Mesenchymal stem cell (in vitro differentiated cells and primary cell): ENCODE measurements around the gene TMEM63C.

ENCODE experiments used
- DNase-seq: peaks from one replicate; pipeline ENCODE4 v3.0.0-alpha.2; 2013
- H2AFZ ChIP-seq: one replicate; pipeline ENCODE4 v1.6.1; 2013; ENCODE audit warnings: low read depth, mild to moderate bottlenecking, control low read depth, inconsistent platforms, low read length, moderate library complexity
- H2AK5ac ChIP-seq: 2 replicates; pipeline ENCODE4 v1.6.1; 2013; ENCODE audit warnings: low read length, moderate library complexity, mild to moderate bottlenecking, inconsistent platforms; ENCODE audit not compliant: severe bottlenecking
- H2BK120ac ChIP-seq: one replicate; pipeline ENCODE4 v1.6.1; 2013; ENCODE audit warnings: low read depth, mild to moderate bottlenecking, inconsistent platforms, low read length, moderate library complexity
- H2BK12ac ChIP-seq, 2 experiments: one replicate each; pipeline ENCODE4 v1.6.1; 2013; ENCODE audit warnings: inconsistent platforms in 2 of 2, low read length in 2 of 2, mild to moderate bottlenecking in 2 of 2, moderate library complexity in 2 of 2, control low read depth in 1 of 2
- H2BK15ac ChIP-seq: one replicate; pipeline ENCODE4 v1.6.1; 2013; ENCODE audit warnings: mild to moderate bottlenecking, low read depth, inconsistent platforms; ENCODE audit not compliant: poor library complexity, severe bottlenecking
- H2BK5ac ChIP-seq: 2 replicates; pipeline ENCODE4 v1.6.1; 2013; ENCODE audit warnings: low read depth, mild to moderate bottlenecking, low read length, control low read depth, inconsistent platforms; ENCODE audit not compliant: poor library complexity, severe bottlenecking
- H3K14ac ChIP-seq, 2 experiments: one replicate each; pipeline ENCODE4 v1.6.1; 2013; ENCODE audit warnings: inconsistent platforms in 2 of 2, low read length in 2 of 2, control low read depth in 1 of 2, mild to moderate bottlenecking in 1 of 2, moderate library complexity in 1 of 2
- H3K18ac ChIP-seq, 2 experiments: one replicate each; pipeline ENCODE4 v1.6.1; 2013; ENCODE audit warnings: inconsistent platforms in 2 of 2, low read length in 2 of 2, control low read depth in 1 of 2, low read depth in 1 of 2, mild to moderate bottlenecking in 1 of 2
- H3K23ac ChIP-seq, 2 experiments: one replicate each; pipeline ENCODE4 v1.6.1; 2013; ENCODE audit warnings: inconsistent platforms in 2 of 2, low read length in 2 of 2, mild to moderate bottlenecking in 2 of 2, moderate library complexity in 2 of 2, control low read depth in 1 of 2
- H3K27ac ChIP-seq: 2 replicates; pipeline ENCODE4 v1.5.1; 2013; ENCODE audit warnings: mild to moderate bottlenecking, moderate library complexity, low read length, control low read depth, inconsistent platforms; ENCODE audit not compliant: poor library complexity, severe bottlenecking
- H3K27me3 ChIP-seq, 2 experiments: 2 replicates each; pipeline versions ENCODE4 v1.6.1 to v1.7.0; 2013; ENCODE audit warnings: low read length in 2 of 2, mild to moderate bottlenecking in 2 of 2, moderate library complexity in 2 of 2, control low read depth in 1 of 2, inconsistent platforms in 1 of 2; ENCODE audit not compliant: control insufficient read depth in 1 of 2, insufficient read depth in 1 of 2
- H3K36me3 ChIP-seq, 2 experiments: 2 replicates each; pipeline versions ENCODE4 v1.6.1 to v1.7.0; 2013; ENCODE audit warnings: low read length in 2 of 2, control low read depth in 1 of 2, inconsistent platforms in 1 of 2, low read depth in 1 of 2, mild to moderate bottlenecking in 1 of 2; ENCODE audit not compliant: insufficient read depth in 2 of 2, control insufficient read depth in 1 of 2
- H3K4ac ChIP-seq, 2 experiments: one replicate each; pipeline ENCODE4 v1.6.1; 2013; ENCODE audit warnings: inconsistent platforms in 2 of 2, low read length in 2 of 2, mild to moderate bottlenecking in 2 of 2, moderate library complexity in 2 of 2, control low read depth in 1 of 2, low read depth in 1 of 2
- H3K4me1 ChIP-seq: 2 replicates; pipeline ENCODE4 v1.6.1; 2013; ENCODE audit warnings: low read depth, low read length, control low read depth; ENCODE audit not compliant: control insufficient read depth, insufficient read depth
- H3K4me2 ChIP-seq: 2 replicates; pipeline ENCODE4 v1.6.1; 2013; ENCODE audit warnings: low read length, mild to moderate bottlenecking, inconsistent platforms; ENCODE audit not compliant: poor library complexity, severe bottlenecking
- H3K4me3 ChIP-seq, 2 experiments: 2 replicates each; pipeline versions ENCODE4 v1.5.1 to v1.7.0; 2013; ENCODE audit warnings: low read length in 2 of 2, mild to moderate bottlenecking in 2 of 2, control low read depth in 1 of 2, low read depth in 1 of 2; ENCODE audit not compliant: insufficient read depth in 1 of 2
- H3K79me1 ChIP-seq: replicated peaks from 2 replicates; pipeline ENCODE4 v1.6.1; 2013; ENCODE audit warnings: mild to moderate bottlenecking, control low read depth, low read length, inconsistent platforms; ENCODE audit not compliant: poor library complexity, severe bottlenecking
- H3K9ac ChIP-seq: 2 replicates; pipeline ENCODE4 v1.7.0; 2013; ENCODE audit warnings: mild to moderate bottlenecking, low read length, moderate library complexity
- H3K9me3 ChIP-seq: 2 replicates; pipeline ENCODE4 v1.7.0; 2013; ENCODE audit warnings: mild to moderate bottlenecking, low read length; ENCODE audit not compliant: control insufficient read depth
- H4K8ac ChIP-seq: one replicate; pipeline ENCODE4 v1.6.1; 2013; ENCODE audit warnings: inconsistent platforms, mild to moderate bottlenecking, low read length, moderate library complexity
- H4K91ac ChIP-seq: one replicate; pipeline ENCODE4 v1.6.1; 2013; ENCODE audit warnings: mild to moderate bottlenecking, low read length, inconsistent platforms
- WGBS: methylation state at CpG from one replicate; pipeline ENCODE4 v1.1.7; 2013; ENCODE audit warnings: mixed read lengths; 5-methylcytosine and 5-hydroxymethylcytosine counted together

Gene TMEM63C

GRCh38 chr14:77230914-77231313 lies 49.3 kb downstream of the TMEM63C start:
- H3K23ac ChIP-seq = no peak overlapping the region
- H3K4ac ChIP-seq = no peak overlapping the region
- no peaks in the 10 kb centered on the region for H3K9me3 ChIP-seq
- no peak overlapping the region for H3K27ac ChIP-seq
- H3K14ac ChIP-seq = no peak overlapping the region
- no peak overlapping the region for H3K18ac ChIP-seq
- no peaks in the 10 kb centered on the region for H3K4me1 ChIP-seq
- H3K9ac ChIP-seq = no peak overlapping the region
- H3K4me2 ChIP-seq = no peak overlapping the region
- H4K8ac ChIP-seq = no peak overlapping the region
- peaks cover 3 to 13% of the 10 kb centered on the region in 2 experiments for H3K27me3 ChIP-seq
- no peak overlapping the region for H2BK15ac ChIP-seq
- H2BK12ac ChIP-seq = no peak overlapping the region
- no peak for DNase-seq
- H3K36me3 ChIP-seq = no peaks in the 10 kb centered on the region
- H3K79me1 ChIP-seq = no peaks in the 10 kb centered on the region
- H2AK5ac ChIP-seq = no peak overlapping the region
- no peak overlapping the region for H2AFZ ChIP-seq
- H3K4me3 ChIP-seq = no peak overlapping the region
- no peak overlapping the region for H4K91ac ChIP-seq
- 69% methylated on average over 2 of the region's 2 CpGs for WGBS
- H2BK5ac ChIP-seq = no peak overlapping the region
- H2BK120ac ChIP-seq = no peak overlapping the region

GRCh38 chr14:77231721-77232120 lies 50.1 kb downstream of the TMEM63C start:
- H3K4me2 ChIP-seq = no peak overlapping the region
- H4K91ac ChIP-seq = no peak overlapping the region
- H3K79me1 ChIP-seq = no peaks in the 10 kb centered on the region
- H3K9ac ChIP-seq = no peak overlapping the region
- H2AFZ ChIP-seq = no peak overlapping the region
- no peak overlapping the region for H3K14ac ChIP-seq
- WGBS = 66% methylated on average over 3 of the region's 3 CpGs
- H2BK5ac ChIP-seq = no peak overlapping the region
- H3K23ac ChIP-seq = no peak overlapping the region
- no peak overlapping the region for H3K27ac ChIP-seq
- H3K18ac ChIP-seq = no peak overlapping the region
- H2AK5ac ChIP-seq = no peak overlapping the region
- H3K9me3 ChIP-seq = no peaks in the 10 kb centered on the region
- H2BK120ac ChIP-seq = no peak overlapping the region
- H3K27me3 ChIP-seq = peaks cover 0 to 12% of the 10 kb centered on the region in 2 experiments
- H3K36me3 ChIP-seq = no peaks in the 10 kb centered on the region
- H2BK15ac ChIP-seq = no peak overlapping the region
- no peak overlapping the region for H4K8ac ChIP-seq
- no peak overlapping the region for H3K4me3 ChIP-seq
- no peak overlapping the region for H3K4ac ChIP-seq
- H2BK12ac ChIP-seq = no peak overlapping the region
- DNase-seq = no peak
- no peaks in the 10 kb centered on the region for H3K4me1 ChIP-seq

DNA sequence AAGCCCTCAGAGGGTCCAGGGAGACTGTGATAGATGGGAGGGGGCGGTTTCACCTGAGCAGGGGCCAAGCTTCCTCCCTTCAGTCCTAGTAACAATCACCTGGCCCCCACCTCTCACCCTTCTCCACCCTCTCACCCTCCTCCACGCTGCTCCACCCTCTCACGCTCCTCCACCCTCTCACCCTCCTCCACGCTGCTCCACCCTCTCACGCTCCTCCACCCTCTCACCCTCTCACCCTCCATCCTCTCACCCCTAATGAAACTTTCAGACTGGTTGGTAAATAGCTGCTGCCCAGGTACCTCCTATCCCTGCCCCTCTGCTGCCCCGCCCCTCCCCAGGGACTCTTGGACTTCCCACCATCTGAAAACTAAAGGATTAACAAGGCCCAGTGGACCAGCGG lies 55.2 kb downstream of the TMEM63C start:
- H2AK5ac ChIP-seq = no peak overlapping the region
- no peak overlapping the region for H3K14ac ChIP-seq
- no peak overlapping the region for H3K18ac ChIP-seq
- no peak overlapping the region for H3K4ac ChIP-seq
- no peak overlapping the region for H2BK12ac ChIP-seq
- H3K4me1 ChIP-seq = no peaks in the 10 kb centered on the region
- H3K9ac ChIP-seq = no peak overlapping the region
- no peak overlapping the region for H4K8ac ChIP-seq
- H2AFZ ChIP-seq = no peak overlapping the region
- H4K91ac ChIP-seq = no peak overlapping the region
- 68% methylated on average over 7 of the region's 7 CpGs for WGBS
- no peak overlapping the region for H3K27ac ChIP-seq
- H3K9me3 ChIP-seq = no peaks in the 10 kb centered on the region
- H3K4me2 ChIP-seq = no peak overlapping the region
- no peaks in the 10 kb centered on the region for H3K36me3 ChIP-seq
- H2BK15ac ChIP-seq = no peak overlapping the region
- H3K79me1 ChIP-seq = no peaks in the 10 kb centered on the region
- no peak for DNase-seq
- H2BK5ac ChIP-seq = no peak overlapping the region
- H3K27me3 ChIP-seq = peaks cover 0 to 18% of the 10 kb centered on the region in 2 experiments
- no peak overlapping the region for H3K4me3 ChIP-seq
- H3K23ac ChIP-seq = no peak overlapping the region
- no peak overlapping the region for H2BK120ac ChIP-seq

- H3K9ac ChIP-seq = no peak overlapping the region
- peaks cover 0 to 13% of the 10 kb centered on the region in 2 experiments for H3K27me3 ChIP-seq
- H3K14ac ChIP-seq = no peak overlapping the region
- H2BK5ac ChIP-seq = no peak overlapping the region
- H4K8ac ChIP-seq = no peak overlapping the region
- WGBS = 56% methylated on average over 3 of the region's 3 CpGs
- no peak overlapping the region for H3K4me2 ChIP-seq
- H2BK15ac ChIP-seq = no peak overlapping the region
- no peaks in the 10 kb centered on the region for H3K4me1 ChIP-seq
- H3K36me3 ChIP-seq = no peaks in the 10 kb centered on the region
- no peak for DNase-seq
- no peak overlapping the region for H3K23ac ChIP-seq
- H2AK5ac ChIP-seq = no peak overlapping the region
- H4K91ac ChIP-seq = no peak overlapping the region
- H3K18ac ChIP-seq = no peak overlapping the region
- no peak overlapping the region for H2BK12ac ChIP-seq
- no peak overlapping the region for H2AFZ ChIP-seq
- no peaks in the 10 kb centered on the region for H3K79me1 ChIP-seq
- no peak overlapping the region for H2BK120ac ChIP-seq
- no peak overlapping the region for H3K4me3 ChIP-seq
- no peaks in the 10 kb centered on the region for H3K9me3 ChIP-seq
- H3K27ac ChIP-seq = no peak overlapping the region
- H3K4ac ChIP-seq = no peak overlapping the region
Measured at GRCh38 chr14:77238356-77238755, 56.8 kb downstream of the TMEM63C start.
